Measurements from ENCODE around the gene BACH2. TPM values are rescaled to one million over a fixed set of nuclear protein-coding genes. Genes with fewer than 3 reads are reported as not detected.

Gene BACH2
- total and polyA plus RNA-seq, 12 donors, result 0.16 to 4.7 (median 2.4) TPM

DNA sequence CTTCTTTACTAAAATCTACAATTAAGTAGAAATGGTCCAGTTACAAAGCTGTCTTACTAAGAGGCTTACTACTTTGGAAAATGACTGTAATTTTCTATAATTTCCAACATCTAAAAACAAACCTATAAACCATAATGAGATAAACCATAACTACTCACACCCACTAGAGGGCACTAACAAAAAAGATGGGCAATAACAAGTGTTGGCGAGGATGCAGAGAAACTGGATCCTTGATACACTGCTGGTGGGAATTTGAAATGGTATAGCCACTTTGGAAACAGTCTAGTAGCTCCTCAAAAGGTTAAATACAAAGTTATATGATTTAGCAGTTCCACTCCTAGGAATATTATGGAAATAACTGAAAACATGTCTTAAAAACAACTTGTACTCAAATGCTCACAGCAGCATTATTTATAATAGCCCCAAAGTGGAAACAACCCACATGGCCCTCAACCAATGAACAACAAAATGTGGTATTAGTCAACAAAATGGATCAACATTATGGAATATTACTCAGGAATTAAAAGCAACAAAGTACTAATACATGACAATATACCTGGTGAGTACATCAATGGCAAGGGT, 351.7 kb downstream of the BACH2 start:
- H3K4me3 ChIP-seq, result no peak overlapping the region
- H3K4me1 ChIP-seq, result peaks cover 0 to 12% (median 0%) of the 10 kb centered on the region in 9 donors
- no peak overlapping the region for H3K27ac ChIP-seq
- 94 to 95% methylated on average over 1 of the region's 1 CpG for WGBS, 2 donors
- H3K27me3 ChIP-seq, result no peaks in the 10 kb centered on the region
- DNase-seq, result no peak
- no peak for ATAC-seq
- TF ChIP-seq, protein P1, sequence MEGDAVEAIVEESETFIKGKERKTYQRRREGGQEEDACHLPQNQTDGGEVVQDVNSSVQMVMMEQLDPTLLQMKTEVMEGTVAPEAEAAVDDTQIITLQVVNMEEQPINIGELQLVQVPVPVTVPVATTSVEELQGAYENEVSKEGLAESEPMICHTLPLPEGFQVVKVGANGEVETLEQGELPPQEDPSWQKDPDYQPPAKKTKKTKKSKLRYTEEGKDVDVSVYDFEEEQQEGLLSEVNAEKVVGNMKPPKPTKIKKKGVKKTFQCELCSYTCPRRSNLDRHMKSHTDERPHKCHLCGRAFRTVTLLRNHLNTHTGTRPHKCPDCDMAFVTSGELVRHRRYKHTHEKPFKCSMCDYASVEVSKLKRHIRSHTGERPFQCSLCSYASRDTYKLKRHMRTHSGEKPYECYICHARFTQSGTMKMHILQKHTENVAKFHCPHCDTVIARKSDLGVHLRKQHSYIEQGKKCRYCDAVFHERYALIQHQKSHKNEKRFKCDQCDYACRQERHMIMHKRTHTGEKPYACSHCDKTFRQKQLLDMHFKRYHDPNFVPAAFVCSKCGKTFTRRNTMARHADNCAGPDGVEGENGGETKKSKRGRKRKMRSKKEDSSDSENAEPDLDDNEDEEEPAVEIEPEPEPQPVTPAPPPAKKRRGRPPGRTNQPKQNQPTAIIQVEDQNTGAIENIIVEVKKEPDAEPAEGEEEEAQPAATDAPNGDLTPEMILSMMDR (IDR thresholded peaks at IDR 0.05), result peak in 7 of 9 donors; percentile 24 to 59 (median 37)
- intact Hi-C loops (cut with DNase I), result loop anchor here in 6 of 10 donors (1.0 to 10.0 kb wide), 5 partner anchors 447 to 537 kb away; no protein-coding TSS in a partner anchor
- H3K36me3 ChIP-seq, result peaks cover 0 to 13% (median 0%) of the 10 kb centered on the region in 9 donors
- H3K9me3 ChIP-seq, result peaks cover 0 to 4% (median 0%) of the 10 kb centered on the region in 11 donors

DNA sequence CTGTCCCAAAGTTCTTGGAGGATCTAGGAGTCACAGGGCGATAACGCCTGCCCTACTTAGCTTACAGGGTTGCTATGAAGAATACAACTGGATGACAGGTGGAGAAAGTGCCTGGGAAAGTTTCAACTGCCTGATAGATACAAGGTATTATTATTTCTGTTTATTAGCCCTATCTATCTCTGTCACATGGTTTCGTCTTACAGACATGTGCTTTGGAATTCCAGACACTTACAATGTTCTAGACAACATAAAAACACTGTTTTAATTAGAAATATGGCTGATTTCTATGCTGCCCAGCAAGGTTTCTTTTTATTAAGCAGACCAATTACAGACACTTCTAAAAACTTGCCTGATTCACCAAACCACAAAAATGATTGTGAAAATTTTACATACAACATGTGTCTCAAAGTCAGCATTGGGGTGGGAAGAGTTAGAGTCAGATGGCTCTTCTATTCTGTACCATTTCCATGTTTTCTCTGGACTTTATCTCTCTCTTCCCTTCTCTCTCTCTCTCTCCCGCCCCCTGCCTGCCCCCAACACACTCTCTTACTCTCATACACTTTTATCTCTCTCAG, 352.4 kb downstream of the BACH2 start:
- Histone ChIP-seq H3K36me3 (peaks cover 0 to 7% (median 0%) of the 10 kb centered on the region in 9 donors), H3K4me3 (no peak overlapping the region), H3K27ac (no peak overlapping the region), H3K27me3 (no peaks in the 10 kb centered on the region), H3K9me3 (peaks cover 0 to 4% (median 0%) of the 10 kb centered on the region in 11 donors), H3K4me1 (peaks cover 0 to 12% (median 0%) of the 10 kb centered on the region in 9 donors)
- TF ChIP-seq, protein P1 (IDR thresholded peaks at IDR 0.05), result no peak
- intact Hi-C loops (cut with DNase I), result loop anchor here in 6 of 10 donors (1.0 to 10.0 kb wide), 5 partner anchors 448 to 538 kb away; no protein-coding TSS in a partner anchor
- ATAC-seq (no peak), DNase-seq (no peak)
- WGBS, 2 donors, result 92 to 93% methylated on average over 4 of the region's 4 CpGs

DNA sequence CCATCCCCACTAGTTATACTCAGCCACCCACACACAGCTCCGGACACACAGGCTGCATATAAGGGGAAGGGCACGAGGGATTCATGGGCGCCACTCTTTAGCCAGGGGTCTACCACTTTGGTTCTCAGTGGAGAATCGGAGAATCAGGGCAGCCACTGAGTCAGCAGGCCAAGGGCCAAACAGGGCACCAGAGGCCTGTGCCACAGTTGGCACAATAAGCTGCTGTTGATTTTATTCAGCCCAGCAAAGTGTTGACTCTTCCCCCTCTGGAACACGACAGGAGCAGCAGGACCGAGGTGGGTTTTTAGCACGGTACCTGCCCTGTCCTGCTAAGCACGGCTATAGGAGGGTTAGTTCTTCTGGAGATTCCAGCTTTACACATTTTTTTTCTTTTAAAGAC, 354.0 kb downstream of the BACH2 start:
- intact Hi-C loops (cut with DNase I), result loop anchor here in 6 of 10 donors (5.0 to 10.0 kb wide), 4 partner anchors 450 to 540 kb away; no protein-coding TSS in a partner anchor
- no peak overlapping the region for H3K4me3 ChIP-seq
- H3K27me3 ChIP-seq, result no peaks in the 10 kb centered on the region
- WGBS, 2 donors, result 96 to 97% methylated on average over 8 of the region's 8 CpGs
- no peak for ATAC-seq
- H3K4me1 ChIP-seq, result peaks cover 0 to 12% (median 0%) of the 10 kb centered on the region in 9 donors
- H3K27ac ChIP-seq, result no peak overlapping the region
- DNase-seq, result no peak
- peaks cover 0 to 5% (median 0%) of the 10 kb centered on the region in 9 donors for H3K36me3 ChIP-seq
- TF ChIP-seq, protein P1 (IDR thresholded peaks at IDR 0.05), result no peak
- peaks cover 0 to 4% (median 0%) of the 10 kb centered on the region in 11 donors for H3K9me3 ChIP-seq

DNA sequence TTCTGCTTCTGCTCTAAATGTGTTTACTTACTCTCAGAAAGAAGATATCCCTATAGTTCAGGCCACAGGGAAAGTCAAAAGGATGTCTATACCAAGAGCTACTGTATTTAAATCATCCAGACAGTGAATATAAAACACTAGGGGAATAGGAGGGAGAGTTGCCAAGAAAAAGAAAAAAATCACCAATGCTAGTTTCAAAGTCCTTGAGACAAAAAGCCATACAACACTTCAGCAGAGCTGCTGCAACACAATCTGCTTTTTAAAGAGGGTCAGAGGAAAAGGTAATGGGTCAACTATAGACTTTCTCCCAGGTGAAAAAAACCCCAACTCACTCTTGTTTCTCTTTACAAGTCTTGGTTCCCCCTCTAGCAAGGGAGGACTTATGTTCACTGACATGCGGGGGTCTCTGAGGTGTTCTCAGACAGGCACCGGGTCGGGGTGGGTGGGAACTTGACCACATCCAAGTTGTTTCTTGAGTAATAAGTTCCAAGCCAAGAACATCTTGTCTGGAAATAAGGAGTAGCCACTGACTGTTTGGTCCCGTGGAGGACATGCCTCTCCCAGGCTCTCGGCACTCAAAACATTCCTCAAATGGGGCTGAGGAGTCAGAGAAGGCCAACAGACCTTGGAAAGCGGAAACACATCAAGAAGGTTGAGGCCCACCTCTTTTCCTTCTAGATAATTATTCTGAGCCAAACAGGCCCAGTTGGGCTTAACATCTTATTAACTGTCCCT, 354.7 kb downstream of the BACH2 start:
- ATAC-seq (peak in 1 of 8 donors; percentile 26), DNase-seq (no peak)
- no peak overlapping the region for H3K27ac ChIP-seq
- peaks cover 0 to 4% (median 0%) of the 10 kb centered on the region in 11 donors for H3K9me3 ChIP-seq
- TF ChIP-seq, protein P1 (IDR thresholded peaks at IDR 0.05), result no peak
- no peaks in the 10 kb centered on the region for H3K27me3 ChIP-seq
- peaks cover 0 to 12% (median 0%) of the 10 kb centered on the region in 9 donors for H3K4me1 ChIP-seq
- no peak overlapping the region for H3K4me3 ChIP-seq
- 85 to 87% methylated on average over 6 of the region's 6 CpGs for WGBS, 2 donors
- H3K36me3 ChIP-seq, result peaks cover 0 to 11% (median 0%) of the 10 kb centered on the region in 9 donors
- intact Hi-C loops (cut with DNase I), result loop anchor here in 8 of 10 donors (2.0 to 10.0 kb wide), 5 partner anchors 450 to 540 kb away; no protein-coding TSS in a partner anchor

Data from heart right ventricle (tissue), 16 donors.